Ovary (tissue), 3 donors: Measurements from ENCODE around the gene GPC6.

ENCODE experiments used
- CTCF ChIP-seq, 3 donors: fragments of 450-650 bp in 2 of 3; fragments of 200-600 bp in 1 of 3; IDR thresholded peaks; one replicate each; pipeline versions ENCODE4 v1.5.1 to v1.8.0; 2016 to 2022; ENCODE audit warnings: antibody characterized with exemption in 3 of 3, mild to moderate bottlenecking in 1 of 3
- POLR2A ChIP-seq: fragments of 450-650 bp; IDR thresholded peaks from one replicate; pipeline ENCODE4 v1.6.1; 2017; ENCODE audit warnings: antibody characterized with exemption, mild to moderate bottlenecking, moderate library complexity
- donor health status: DM: no; HTN: no; CAD: no.

- no peak for TF ChIP-seq CTCF (IDR thresholded peaks at IDR 0.05)
- no peak for TF ChIP-seq POLR2A
Observed at GRCh38 chr13:93227280-93227877, 772 bp downstream of the GPC6 start.
